Activated gamma-delta T cell (primary cell): ENCODE measurements around the gene ZNF782.
"Not testable (repeated sequence)": the region's sequence is repeated elsewhere in the genome, so short reads cannot be mapped to it uniquely, and the experiment has no call there.

ENCODE experiments used
- DNase-seq: peaks from one replicate; lab custom pipeline; 2025; lab: John Stamatoyannopoulos, UW
- total RNA-seq, 2 donors: gene quantifications; one replicate each; lab custom pipeline; 2026; lab: John Stamatoyannopoulos, UW

ZNF782 gene
- 21.6 to 21.9 reads per million in 2 donors for total RNA-seq

DNA sequence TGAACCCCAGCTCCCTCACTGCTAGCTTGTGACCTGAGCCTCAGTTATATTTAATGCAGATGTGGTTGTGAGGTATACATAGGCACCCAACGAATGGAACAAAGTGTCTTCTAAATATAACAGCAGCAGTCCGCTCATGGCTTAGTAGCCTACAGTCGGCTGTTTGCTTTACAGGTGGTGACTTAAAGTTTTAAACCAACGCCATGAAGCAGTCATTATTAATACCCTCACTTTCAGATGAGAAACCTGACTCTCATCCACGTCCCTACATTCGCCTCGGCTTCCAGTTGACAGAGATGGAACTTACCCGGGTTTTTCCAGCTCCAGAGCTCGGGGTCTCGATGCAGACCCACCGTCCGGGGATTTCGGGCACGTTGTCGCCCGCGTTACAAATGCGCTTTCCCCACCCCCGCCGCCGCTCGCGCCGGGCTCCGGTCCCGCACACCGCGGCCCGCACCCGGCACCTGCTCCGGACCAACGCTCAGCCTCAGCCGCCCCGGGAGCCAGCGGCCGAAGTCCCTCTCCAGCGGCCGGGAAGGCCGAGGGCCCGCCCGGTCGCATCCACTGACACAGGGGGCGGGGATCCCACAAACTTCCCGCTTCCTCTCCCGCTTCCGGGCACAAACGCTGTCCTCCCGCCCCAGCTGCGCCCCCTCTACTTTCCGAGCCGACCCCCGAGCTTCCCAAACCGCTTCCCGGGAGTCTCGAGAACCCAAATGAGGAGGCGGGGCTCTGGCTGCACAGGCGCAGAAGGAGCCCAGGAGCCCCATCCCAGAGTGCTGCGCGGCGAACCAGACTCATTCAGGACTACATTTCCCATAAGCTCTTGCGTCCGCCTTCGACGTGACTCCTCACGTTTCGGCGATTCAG is at the start of gene ZNF782:
Gene ZNF782, minus strand, starts transcription at position 734 of the 870 bp plus-strand sequence. CDS start 2,553 bp downstream, outside the sequence.
- peak; percentile 60 for DNase-seq

GRCh38 chr9:96900010-96900409 is 45.7 kb upstream of the ZNF782 start:
- not testable (repeated sequence) for DNase-seq

- DNase-seq = no peak
These were observed 37.8 kb upstream of the ZNF782 start for GRCh38 chr9:96892131-96892530.

DNA sequence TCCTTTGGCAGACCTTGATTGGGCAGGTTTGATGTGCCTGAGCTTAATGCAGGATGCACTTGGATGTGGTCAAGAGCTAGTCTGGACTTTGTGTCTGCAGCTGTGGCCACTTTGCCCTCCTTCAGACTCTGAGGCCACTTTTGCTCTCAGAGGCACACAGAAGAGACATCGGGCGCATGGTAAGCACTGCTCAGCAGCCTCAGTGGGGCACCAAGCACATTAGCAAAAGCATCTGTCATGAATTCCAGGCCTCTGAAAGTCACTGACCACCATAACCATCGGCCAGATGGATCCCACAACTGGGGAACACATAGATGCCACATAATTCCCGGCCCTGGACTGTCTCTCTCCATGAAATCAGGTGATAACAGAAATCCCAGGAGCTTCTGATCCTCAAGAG is 34.3 kb upstream of the ZNF782 start:
- DNase-seq = no peak

- DNase-seq = no peak
These were observed 31.1 kb upstream of the ZNF782 start for GRCh38 chr9:96885424-96885823.

DNA sequence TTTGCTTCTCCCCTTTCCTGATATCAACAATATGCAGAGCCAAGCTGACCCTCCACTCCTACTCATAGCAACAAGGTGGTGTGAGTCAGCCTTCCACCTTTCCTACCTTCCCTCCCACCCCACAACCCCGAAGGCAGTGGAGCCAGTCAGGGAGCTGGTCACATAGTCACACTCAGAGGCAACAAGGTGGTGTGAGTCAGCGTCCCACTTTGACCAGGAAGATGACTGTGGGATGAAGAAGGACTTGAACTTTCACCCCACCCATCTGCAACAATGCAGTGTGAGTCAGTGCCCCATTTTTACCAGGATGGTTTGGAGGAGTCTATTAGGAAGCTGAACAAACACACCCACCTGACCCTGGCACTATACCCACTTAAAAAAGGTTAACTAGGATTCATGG is 30.1 kb upstream of the ZNF782 start:
- DNase-seq = no peak

GRCh38 chr9:96883922-96884321 is 29.6 kb upstream of the ZNF782 start:
- DNase-seq = no peak

DNA sequence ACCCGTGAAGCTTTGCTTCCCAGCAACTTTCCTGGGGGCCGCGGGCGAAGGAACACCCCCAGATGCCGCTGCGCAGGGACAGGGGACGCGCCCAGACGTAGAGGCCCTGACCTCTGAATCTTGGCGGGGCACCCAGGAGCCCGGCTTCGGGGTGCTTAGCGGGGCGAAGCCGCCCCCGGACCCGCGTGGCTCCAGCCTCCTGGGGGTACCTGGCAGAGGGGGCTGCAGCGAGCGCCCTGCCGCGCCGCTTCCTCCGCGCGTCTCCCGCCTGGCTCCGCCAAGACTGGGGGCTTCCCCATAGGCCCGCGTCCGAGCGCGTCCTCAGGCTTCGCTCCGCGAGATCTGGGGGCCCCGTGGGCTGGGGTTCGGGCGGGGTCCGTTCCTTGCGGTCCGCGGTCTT is 23.0 kb upstream of the ZNF782 start:
- no peak for DNase-seq

- DNase-seq = no peak
These were observed 21.3 kb upstream of the ZNF782 start for GRCh38 chr9:96875461-96876142.

GRCh38 chr9:96874947-96875460 is 20.7 kb upstream of the ZNF782 start:
- no peak for DNase-seq

DNA sequence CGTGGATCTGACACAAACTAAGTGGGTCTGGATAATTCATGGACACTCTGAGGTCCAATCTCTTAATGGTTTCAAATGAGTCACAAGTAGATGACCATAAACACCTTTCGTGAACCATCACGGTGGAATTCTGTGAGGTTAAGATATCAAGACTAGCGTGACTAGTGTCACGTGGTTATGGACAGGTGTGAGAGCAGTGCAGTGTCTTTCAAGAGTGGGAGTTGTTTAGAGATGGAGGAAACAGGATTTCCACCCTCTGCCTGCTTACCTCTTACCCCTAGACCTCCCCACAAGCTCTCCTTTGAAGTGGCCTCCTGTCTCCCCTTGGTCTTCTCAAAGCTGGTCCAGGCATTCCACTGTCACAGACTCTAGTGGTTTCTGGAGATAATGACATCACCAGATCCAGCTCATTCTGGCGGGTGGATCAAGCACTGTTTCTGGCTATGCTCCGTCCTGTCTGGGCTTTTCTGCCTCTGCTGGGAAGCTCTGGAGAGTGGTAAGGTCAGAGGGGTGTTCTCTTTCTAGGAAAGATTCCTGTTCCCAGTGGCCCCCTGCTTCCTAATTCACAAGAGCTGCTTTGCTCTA is 20.0 kb upstream of the ZNF782 start:
- DNase-seq = no peak

DNA sequence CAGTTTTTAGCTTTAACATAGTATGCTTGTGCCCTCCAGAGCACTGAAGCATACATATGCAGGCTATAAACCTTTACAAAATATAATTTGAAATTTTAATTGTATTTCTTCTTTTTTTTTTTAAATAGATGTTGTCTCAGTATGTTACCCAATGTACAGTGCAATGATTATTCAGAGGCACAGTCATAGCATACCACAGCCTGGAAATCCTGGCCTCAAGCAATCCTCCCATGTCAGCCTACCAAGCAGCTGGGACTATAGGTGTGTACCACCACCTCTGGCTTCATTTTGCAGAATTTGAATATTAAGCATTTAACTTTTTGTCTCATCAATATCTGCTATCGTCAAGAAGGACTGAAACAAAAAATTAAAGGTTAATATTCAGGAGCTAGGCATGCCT is 16.9 kb upstream of the ZNF782 start:
- no peak for DNase-seq

DNA sequence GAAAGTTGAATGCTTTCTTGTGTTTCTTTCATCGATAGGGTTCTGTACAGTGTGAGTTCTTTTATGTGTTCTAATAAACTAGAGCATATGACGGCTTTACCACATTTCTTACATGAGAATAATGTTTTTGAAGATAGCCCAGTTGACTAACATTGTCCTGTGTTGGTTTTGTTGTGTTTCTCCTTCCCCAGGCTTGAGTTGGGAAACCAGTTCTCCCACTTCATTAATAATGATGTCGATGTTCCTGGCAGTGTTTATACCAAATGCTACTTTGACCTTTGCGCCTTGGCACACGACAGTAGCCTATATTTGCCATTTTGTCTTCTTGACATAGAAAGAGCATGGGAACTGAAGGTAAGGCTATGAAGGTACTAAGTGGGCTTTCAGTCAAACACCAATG is 14.4 kb upstream of the ZNF782 start:
- no peak for DNase-seq

DNA sequence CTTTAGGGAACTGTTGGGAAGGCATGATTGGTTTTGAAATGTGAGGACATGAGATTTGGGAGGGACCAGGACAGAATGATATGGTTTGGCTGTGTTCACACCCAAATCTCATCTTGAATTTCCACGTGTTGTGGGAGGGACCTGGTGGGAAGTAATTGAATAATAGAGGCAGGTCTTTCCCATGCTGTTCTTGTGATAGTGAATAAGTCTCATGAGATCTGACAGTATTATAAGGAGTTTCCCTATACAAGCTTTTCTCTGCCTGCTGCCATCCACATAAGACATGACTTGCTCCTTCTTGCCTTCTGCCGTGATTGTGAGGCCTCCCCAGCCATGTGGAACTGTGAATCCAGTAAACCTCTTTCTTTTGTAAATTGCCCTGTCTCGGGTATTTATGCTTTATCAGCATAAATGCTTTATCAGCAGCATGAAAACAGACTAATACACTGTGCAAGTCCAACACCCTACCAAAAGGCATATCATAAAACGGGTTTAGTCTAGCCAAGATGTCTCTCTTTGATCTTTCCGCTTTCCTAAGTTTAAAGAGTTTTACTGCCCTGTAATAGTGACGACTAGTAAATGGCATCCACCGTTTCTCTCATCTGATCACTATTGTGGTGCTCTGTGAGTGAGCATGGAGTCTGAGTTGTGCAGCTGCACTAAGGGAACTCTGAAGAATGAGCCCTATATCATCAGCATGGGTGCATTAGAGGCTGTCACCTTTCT is 12.9 kb upstream of the ZNF782 start:
- DNase-seq = no peak

DNA sequence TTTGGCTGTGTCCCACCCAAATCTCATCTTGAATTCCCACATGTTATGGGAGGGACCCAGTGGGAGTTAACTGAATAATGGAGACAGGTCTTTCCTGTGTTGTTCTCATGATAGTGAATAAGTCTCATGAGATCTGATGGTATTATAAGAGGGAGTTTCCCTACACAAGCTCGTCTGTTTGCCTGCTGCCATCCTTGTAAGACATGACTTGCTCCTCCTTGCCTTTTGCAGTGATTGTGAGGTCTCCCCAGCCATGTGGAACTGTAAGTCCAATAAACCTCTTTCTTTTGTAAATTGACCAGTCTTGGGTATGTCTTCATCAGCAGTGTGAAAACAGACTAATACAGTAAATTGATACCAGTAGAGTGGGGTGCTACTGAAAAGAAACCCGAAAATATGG is 10.9 kb upstream of the ZNF782 start:
- not testable (repeated sequence) for DNase-seq

GRCh38 chr9:96859461-96860198 is 5.3 kb upstream of the ZNF782 start:
- DNase-seq = no peak

GRCh38 chr9:96858670-96859069 is 4.4 kb upstream of the ZNF782 start:
- DNase-seq = no peak

- no peak for DNase-seq
These were observed 3.8 kb upstream of the ZNF782 start for GRCh38 chr9:96858018-96858573.

DNA sequence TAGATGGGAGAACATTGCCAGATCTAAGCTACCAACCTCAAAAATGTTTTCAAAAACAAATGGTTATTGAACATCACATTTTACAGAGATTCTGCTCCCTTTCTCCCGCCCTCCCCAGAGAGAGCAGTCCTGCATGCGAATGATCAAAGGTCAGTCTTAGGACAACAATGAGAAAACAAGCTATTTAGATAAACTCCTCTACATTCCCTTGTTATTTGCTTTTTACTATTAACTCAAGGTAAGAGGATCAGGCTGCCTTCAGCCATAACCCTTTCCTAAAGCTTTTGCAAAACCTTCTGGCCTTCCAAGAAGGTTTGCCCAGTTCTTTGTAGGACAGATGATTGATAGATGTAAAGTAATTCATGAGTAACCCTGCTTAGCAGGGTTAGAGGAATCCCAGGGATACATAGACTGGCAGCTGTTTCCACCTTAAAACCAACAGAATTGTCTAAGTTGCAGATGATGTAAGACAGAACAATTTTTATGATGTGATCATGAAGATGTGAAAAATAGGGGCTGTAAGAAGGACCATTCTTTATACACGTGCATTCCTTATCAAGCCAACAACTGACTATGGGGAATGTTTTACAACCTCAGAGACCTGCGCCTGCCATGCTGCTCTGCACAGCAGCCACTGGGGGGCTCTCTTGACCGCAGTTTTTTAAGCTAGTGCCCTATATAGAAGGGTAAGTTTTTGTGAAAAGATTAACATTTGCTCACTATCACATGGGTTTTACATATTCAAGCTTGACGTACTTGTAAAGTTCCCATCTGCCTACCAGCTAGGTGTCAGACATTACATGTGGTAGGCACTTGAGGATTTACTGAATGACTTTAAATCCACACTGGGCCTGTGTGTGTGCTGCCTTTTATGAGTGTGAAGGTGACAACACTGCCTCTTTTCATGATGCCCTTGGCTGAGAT is 2.3 kb upstream of the ZNF782 start:
- DNase-seq = no peak
